Activated CD4-positive, alpha-beta T cell treated with anti-CD3 and anti-CD28 coated beads, Interleukin-2, amount 10 ng/mL, durations not matched to agents 24 days and 14 days (primary cell): ENCODE measurements around the gene VPS25. TPM values are rescaled to one million over a fixed set of nuclear protein-coding genes. Genes with fewer than 3 reads are reported as not detected.
A peak's percentile ranks its signal among the peaks of the same experiment; 100 is the strongest.

Experiments used
- DNase-seq: peaks from one replicate; pipeline ENCODE4 v3.0.0; 2022
- H3K27ac Mint-ChIP-seq: one replicate; pipeline ENCODE4 v1.8.0; 2022; ENCODE audit warnings: mild to moderate bottlenecking, mixed read lengths
- H3K27me3 Mint-ChIP-seq: one replicate; pipeline ENCODE4 v1.8.0; 2022; ENCODE audit warnings: mixed read lengths
- H3K36me3 Mint-ChIP-seq: one replicate; pipeline ENCODE4 v1.8.0; 2022; ENCODE audit warnings: low read depth, mild to moderate bottlenecking, mixed read lengths
- H3K4me1 Mint-ChIP-seq: one replicate; pipeline ENCODE4 v1.8.0; 2021; ENCODE audit warnings: mixed read lengths
- H3K4me3 Mint-ChIP-seq: one replicate; pipeline ENCODE4 v1.8.0; 2022; ENCODE audit warnings: mild to moderate bottlenecking, moderate library complexity, mixed read lengths
- H3K9me3 Mint-ChIP-seq: one replicate; pipeline ENCODE4 v1.8.0; 2021; ENCODE audit warnings: mixed read lengths
- intact Hi-C: fragments of 100-400 bp; cut with micrococcal nuclease; formaldehyde crosslinking; loops from one replicate; pipeline ENCODE4 v1.15.1; 2023
- total RNA-seq: library from RNA; stranded (reverse); gene quantifications from 2 replicates; pipeline ENCODE4 v1.2.3, GENCODE V29; 2022

VPS25 gene
- total RNA-seq, 1 donor from 2014 or later, result 89.5 TPM

- H3K9me3 Mint-ChIP-seq, result no peaks in the 10 kb centered on the region
- peaks cover 62% of the 10 kb centered on the region for H3K36me3 Mint-ChIP-seq
- DNase-seq, result no peak
- intact Hi-C loops, result no loop called here
- no peaks in the 10 kb centered on the region for H3K27me3 Mint-ChIP-seq
- H3K4me3 Mint-ChIP-seq, result no peak overlapping the region
- H3K4me1 Mint-ChIP-seq, result peaks cover 13% of the 10 kb centered on the region
- no peak overlapping the region for H3K27ac Mint-ChIP-seq
Measured at GRCh38 chr17:42818379-42818778, 45.1 kb downstream of the VPS25 start.

- Mint-ChIP-seq H3K9me3 (no peaks in the 10 kb centered on the region), H3K27ac (no peak overlapping the region), H3K4me1 (peaks cover 20% of the 10 kb centered on the region), H3K4me3 (no peak overlapping the region), H3K36me3 (peaks cover 57% of the 10 kb centered on the region), H3K27me3 (no peaks in the 10 kb centered on the region)
- peak; percentile 88 for DNase-seq
- intact Hi-C loops, result loop anchor here (5.0 to 10.0 kb wide), 3 partner anchors 95 to 243 kb away; partner anchors contain the start of gene PSMC3IP
Measured at GRCh38 chr17:42819939-42820535, 46.8 kb downstream of the VPS25 start.

GRCh38 chr17:42821176-42821575 is 47.9 kb downstream of the VPS25 start:
- peaks cover 49% of the 10 kb centered on the region for H3K36me3 Mint-ChIP-seq
- intact Hi-C loops, result loop anchor here (5.0 to 10.0 kb wide), 3 partner anchors 96 to 244 kb away; partner anchors contain the start of gene PSMC3IP
- no peak for DNase-seq
- no peak overlapping the region for H3K27ac Mint-ChIP-seq
- H3K4me1 Mint-ChIP-seq, result peaks cover 21% of the 10 kb centered on the region
- H3K9me3 Mint-ChIP-seq, result no peaks in the 10 kb centered on the region
- no peak overlapping the region for H3K4me3 Mint-ChIP-seq
- no peaks in the 10 kb centered on the region for H3K27me3 Mint-ChIP-seq

- H3K36me3 Mint-ChIP-seq, result peaks cover 5% of the 10 kb centered on the region
- intact Hi-C loops, result loop anchor here (10.0 kb wide), 1 partner anchor 103 kb away; no protein-coding TSS in a partner anchor
- peaks cover 18% of the 10 kb centered on the region for H3K4me1 Mint-ChIP-seq
- H3K27me3 Mint-ChIP-seq, result peaks cover 14% of the 10 kb centered on the region
- no peaks in the 10 kb centered on the region for H3K9me3 Mint-ChIP-seq
- DNase-seq, result no peak
- no peak overlapping the region for H3K27ac Mint-ChIP-seq
- no peak overlapping the region for H3K4me3 Mint-ChIP-seq
Measured at GRCh38 chr17:42827472-42827871, 54.2 kb downstream of the VPS25 start.

Other genes with a start within 250 kb of the VPS25 start
- 20.4 and 20.7 TPM in 2 replicates for gene NAGLU, start 237.2 kb upstream of the VPS25 start, total RNA-seq
- gene HSD17B1, start 220.5 kb upstream of the VPS25 start, total RNA-seq, result 0.42 and 0.83 TPM in 2 replicates
- 97.7 and 109 TPM in 2 replicates for gene COASY, start 211.3 kb upstream of the VPS25 start, total RNA-seq
- gene MLX, start 206.3 kb upstream of the VPS25 start, total RNA-seq, result 67.8 and 72.6 TPM in 2 replicates
- gene PSMC3IP, start 195.7 kb upstream of the VPS25 start, total RNA-seq, result 29.1 and 31.1 TPM in 2 replicates
- gene RETREG3, start 164.1 kb upstream of the VPS25 start, total RNA-seq, result 35.8 and 38.3 TPM in 2 replicates
- gene TUBG1, start 163.8 kb upstream of the VPS25 start, total RNA-seq, result 99.9 and 100 TPM in 2 replicates
- 11.8 and 12.9 TPM in 2 replicates for gene TUBG2, start 114.2 kb upstream of the VPS25 start, total RNA-seq
- gene PLEKHH3, start 96.5 kb upstream of the VPS25 start, total RNA-seq, result 0.77 and 1.1 TPM in 2 replicates
- gene CCR10, start 91.6 kb upstream of the VPS25 start, total RNA-seq, result 0.17 and 0.75 TPM in 2 replicates
- 3.0 and 3.2 TPM in 2 replicates for gene CNTNAP1, start 90.9 kb upstream of the VPS25 start, total RNA-seq
- 39.5 and 39.6 TPM in 2 replicates for gene EZH1, start 28.4 kb upstream of the VPS25 start, total RNA-seq
- gene RAMP2, start 12.2 kb upstream of the VPS25 start, total RNA-seq, result not detected in 2 replicates
- 0.12 TPM in 2 replicates for gene WNK4, start 7.2 kb downstream of the VPS25 start, total RNA-seq
- gene COA3, start 25.3 kb downstream of the VPS25 start, total RNA-seq, result 50.4 and 50.7 TPM in 2 replicates
- gene CNTD1, start 25.4 kb downstream of the VPS25 start, total RNA-seq, result not detected in 2 replicates
- 94.1 and 106 TPM in 2 replicates for gene BECN1, start 50.8 kb downstream of the VPS25 start, total RNA-seq
- 232 and 250 TPM in 2 replicates for gene PSME3, start 59.9 kb downstream of the VPS25 start, total RNA-seq
- gene AOC2, start 71.1 kb downstream of the VPS25 start, total RNA-seq, result 3.3 and 4.2 TPM in 2 replicates
- 1.8 and 2.2 TPM in 2 replicates for gene AOC3, start 77.8 kb downstream of the VPS25 start, total RNA-seq
- gene G6PC1, start 127.3 kb downstream of the VPS25 start, total RNA-seq, result not detected in 2 replicates
- gene AARSD1, start 191.0 kb downstream of the VPS25 start, total RNA-seq, result 78.2 and 78.4 TPM in 2 replicates
- gene PTGES3L, start 206.6 kb downstream of the VPS25 start, total RNA-seq, result 0.66 and 1.4 TPM in 2 replicates
- 20.2 and 20.5 TPM in 2 replicates for gene RUNDC1, start 207.1 kb downstream of the VPS25 start, total RNA-seq
- gene RPL27, start 225.0 kb downstream of the VPS25 start, total RNA-seq, result 1,178 and 1,206 TPM in 2 replicates
- gene IFI35, start 233.3 kb downstream of the VPS25 start, total RNA-seq, result 51.9 and 55.2 TPM in 2 replicates
- gene VAT1, start 248.9 kb downstream of the VPS25 start, total RNA-seq, result 17.9 and 18.8 TPM in 2 replicates